Medulla oblongata (tissue), 1 donor: Measurements from ENCODE around the gene KIF25.

Experiments used
- DNase-seq: peaks from one replicate; pipeline ENCODE4 v3.0.0-alpha.2; 2015; ENCODE audit errors: extremely low spot score

Gene KIF25

GRCh38 chr6:167997642-167998041 lies at the start of gene KIF25:
Gene KIF25, plus strand, starts transcription at chr6:167997671. Its CDS starts 31,915 bp downstream, at chr6:168029586.
- no peak for DNase-seq

- DNase-seq: no peak
Observed at GRCh38 chr6:167947716-167948115, 49.8 kb upstream of the KIF25 start.

GRCh38 chr6:167948716-167949115 lies 48.8 kb upstream of the KIF25 start:
- no peak for DNase-seq

- DNase-seq: no peak
Observed at GRCh38 chr6:167949121-167949684, 48.3 kb upstream of the KIF25 start.

- no peak for DNase-seq
Observed at GRCh38 chr6:167951781-167952511, 45.5 kb upstream of the KIF25 start.

- no peak for DNase-seq
Observed at GRCh38 chr6:167952512-167952859, 45.0 kb upstream of the KIF25 start.

GRCh38 chr6:167953551-167953950 lies 43.9 kb upstream of the KIF25 start:
- no peak for DNase-seq

GRCh38 chr6:167954151-167954550 lies 43.3 kb upstream of the KIF25 start:
- no peak for DNase-seq

- DNase-seq: no peak
Observed at GRCh38 chr6:167956491-167956890, 41.0 kb upstream of the KIF25 start.

GRCh38 chr6:167956983-167957492 lies 40.4 kb upstream of the KIF25 start:
- no peak for DNase-seq

GRCh38 chr6:167957626-167958025 lies 39.8 kb upstream of the KIF25 start:
- DNase-seq: no peak

- no peak for DNase-seq
Observed at GRCh38 chr6:167960579-167960978, 36.9 kb upstream of the KIF25 start.

GRCh38 chr6:167962711-167963110 lies 34.8 kb upstream of the KIF25 start:
- DNase-seq: no peak

- peak; percentile 50 for DNase-seq
Observed at GRCh38 chr6:167963589-167964057, 33.8 kb upstream of the KIF25 start.

- DNase-seq: no peak
Observed at GRCh38 chr6:167965592-167966539, 31.6 kb upstream of the KIF25 start.

- no peak for DNase-seq
Observed at GRCh38 chr6:167966540-167966905, 30.9 kb upstream of the KIF25 start.

- no peak for DNase-seq
Observed at GRCh38 chr6:167968091-167968490, 29.4 kb upstream of the KIF25 start.

- DNase-seq: peak; percentile 75
Observed at GRCh38 chr6:167970230-167970629, 27.2 kb upstream of the KIF25 start.

- no peak for DNase-seq
Observed at GRCh38 chr6:167972193-167972592, 25.3 kb upstream of the KIF25 start.

- no peak for DNase-seq
Observed at GRCh38 chr6:167973148-167973885, 24.2 kb upstream of the KIF25 start.

GRCh38 chr6:167974640-167975344 lies 22.7 kb upstream of the KIF25 start:
- DNase-seq: no peak
